HUDEP-2 (cell line): Measurements from ENCODE around the gene HSD17B4.
"Not testable (repeated sequence)": the region's sequence is repeated elsewhere in the genome, so short reads cannot be mapped to it uniquely, and the experiment has no call there.

Experiments
- DNase-seq, 76 experiments: peaks; one replicate each; lab custom pipeline; 2025; ENCODE audit not compliant: unreplicated experiment in 76 of 76; lab: John Stamatoyannopoulos, UW

HSD17B4 gene

GRCh38 chr5:119428574-119428973 lies 23.7 kb upstream of the HSD17B4 start:
- peak in 2 of 76 experiments; percentile 5 to 42 for DNase-seq

GRCh38 chr5:119432674-119433237 lies 19.5 kb upstream of the HSD17B4 start:
- DNase-seq = not testable (repeated sequence)

DNA sequence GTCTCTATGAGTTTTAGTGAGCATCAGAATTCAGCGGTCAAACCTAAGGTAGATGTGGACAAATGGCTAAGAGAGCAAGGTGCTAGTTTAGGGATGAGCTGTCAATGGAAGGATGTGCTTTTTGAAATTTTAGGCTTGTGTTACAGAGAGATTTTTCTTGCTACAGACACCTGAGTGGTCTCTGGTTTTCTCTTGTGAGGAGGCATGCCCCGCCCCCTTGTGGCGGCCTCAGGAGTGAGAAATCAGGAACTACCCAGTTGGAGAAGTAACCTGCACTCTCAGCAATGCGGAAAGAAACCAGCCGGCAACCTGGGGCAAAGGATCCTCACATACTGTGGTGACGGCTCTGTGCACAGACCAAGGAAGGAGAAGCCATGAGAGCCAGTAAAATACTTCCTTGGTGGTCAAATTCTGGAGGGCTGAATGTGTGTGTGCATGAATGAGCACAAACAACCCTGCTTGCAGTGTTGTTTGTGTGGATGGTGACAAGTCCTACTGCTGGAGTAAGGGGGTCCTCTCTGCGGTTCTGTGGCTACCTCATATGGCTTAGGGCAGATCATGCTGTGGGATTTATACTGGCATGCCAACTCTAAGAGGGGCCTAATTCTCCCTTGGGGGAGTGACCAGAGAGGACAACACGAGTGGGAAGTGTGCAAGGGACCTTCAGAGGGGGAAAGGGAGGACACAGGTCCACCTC lies 16.7 kb upstream of the HSD17B4 start:
- DNase-seq = peak in 50 of 76 experiments; percentile 1 to 57 (median 24)

GRCh38 chr5:119437785-119438586 lies 14.3 kb upstream of the HSD17B4 start:
- DNase-seq = peak in 1 of 76 experiments; percentile 34

GRCh38 chr5:119438587-119438917 lies 13.7 kb upstream of the HSD17B4 start:
- peak in 2 of 76 experiments; percentile 26 to 34 for DNase-seq

DNA sequence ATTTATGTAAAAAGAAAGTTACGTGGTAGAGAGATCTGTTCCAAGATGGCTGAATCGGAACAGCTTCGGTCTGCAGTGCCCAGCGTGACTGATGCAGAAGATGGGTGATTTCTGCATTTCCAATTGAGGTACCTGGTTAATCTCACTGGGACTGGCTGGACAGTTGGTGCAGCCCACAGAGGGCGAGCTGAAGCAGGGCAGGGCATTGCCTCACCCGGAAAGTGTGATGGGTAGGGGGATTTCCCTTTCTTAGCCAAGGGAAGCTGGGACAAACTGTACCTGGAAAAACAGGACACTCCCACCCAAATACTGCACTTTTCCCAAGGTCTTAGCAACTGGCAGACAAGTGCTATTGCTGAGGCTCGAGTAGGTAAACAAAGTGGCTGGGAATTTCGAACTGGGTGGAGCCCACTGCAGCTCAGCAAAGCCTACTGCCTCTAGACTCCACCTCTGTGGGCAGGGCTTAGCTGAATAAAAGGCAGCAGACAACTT lies 13.1 kb upstream of the HSD17B4 start:
- DNase-seq = no peak

- not testable (repeated sequence) for DNase-seq
Measured at GRCh38 chr5:119439632-119440031, 12.7 kb upstream of the HSD17B4 start.

- not testable (repeated sequence) for DNase-seq
Measured at GRCh38 chr5:119444643-119445042, 7.7 kb upstream of the HSD17B4 start.

DNA sequence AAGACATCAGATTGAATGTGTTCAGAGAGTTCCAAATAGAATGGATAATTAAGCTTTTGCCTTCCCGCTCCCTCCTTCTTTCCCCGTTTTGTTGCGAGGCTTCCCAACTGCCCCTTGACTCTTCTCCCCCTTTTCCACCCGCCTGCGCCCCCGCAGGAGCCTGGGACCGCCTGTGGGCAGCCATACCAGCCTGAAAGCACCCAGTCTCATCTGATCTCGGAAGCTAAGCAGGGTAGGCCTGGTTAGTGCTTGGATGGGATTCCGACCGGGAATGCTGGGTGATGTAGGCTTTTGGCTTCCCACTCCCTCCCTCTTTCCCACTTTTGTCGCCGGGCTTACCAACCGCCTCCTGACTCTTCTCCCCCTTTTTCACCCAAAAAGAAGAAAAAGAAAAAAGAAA lies 6.8 kb upstream of the HSD17B4 start:
- DNase-seq = no peak

DNA sequence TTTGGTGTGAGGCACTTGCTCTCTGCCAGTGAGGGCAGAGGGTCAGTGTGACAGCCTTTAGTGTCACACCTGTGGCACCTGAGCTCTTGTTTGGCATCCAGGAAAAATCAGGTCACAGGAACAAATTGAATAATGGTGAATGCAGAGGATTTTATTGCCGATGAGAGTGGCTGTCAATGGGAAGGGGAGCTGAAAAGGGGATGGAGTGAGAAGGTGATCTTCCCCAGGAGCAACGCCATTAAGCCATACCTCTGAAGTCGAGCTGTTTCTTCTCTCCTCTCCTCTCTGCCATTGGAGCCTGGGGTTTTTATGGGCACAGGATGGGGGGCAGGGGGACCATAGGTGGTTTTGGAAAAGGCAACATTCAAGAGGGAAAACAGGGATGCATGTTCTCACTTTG lies 2.4 kb upstream of the HSD17B4 start:
- DNase-seq = no peak

GRCh38 chr5:119450627-119451026 lies 1.7 kb upstream of the HSD17B4 start:
- DNase-seq = peak in 1 of 76 experiments; percentile 16

DNA sequence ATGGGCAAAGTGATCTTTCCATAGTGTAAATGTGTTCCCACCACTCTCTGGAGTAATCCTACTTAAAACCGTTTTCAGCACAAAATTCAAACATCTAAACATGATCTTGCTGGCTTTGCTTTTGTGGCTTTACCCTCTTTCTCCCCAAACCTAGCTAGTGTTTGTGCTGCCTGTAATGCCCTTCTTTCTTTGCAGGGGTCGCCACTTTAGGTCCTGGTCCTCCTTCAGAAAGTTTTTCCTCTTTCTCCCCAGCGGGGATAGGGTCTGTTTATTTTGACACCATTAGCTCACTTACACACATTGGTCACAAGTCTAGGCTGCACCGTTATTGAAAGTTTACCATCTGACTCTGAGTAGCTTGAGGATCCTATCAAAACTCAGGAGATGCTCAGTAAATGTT lies 736 bp upstream of the HSD17B4 start:
- no peak for DNase-seq

DNA sequence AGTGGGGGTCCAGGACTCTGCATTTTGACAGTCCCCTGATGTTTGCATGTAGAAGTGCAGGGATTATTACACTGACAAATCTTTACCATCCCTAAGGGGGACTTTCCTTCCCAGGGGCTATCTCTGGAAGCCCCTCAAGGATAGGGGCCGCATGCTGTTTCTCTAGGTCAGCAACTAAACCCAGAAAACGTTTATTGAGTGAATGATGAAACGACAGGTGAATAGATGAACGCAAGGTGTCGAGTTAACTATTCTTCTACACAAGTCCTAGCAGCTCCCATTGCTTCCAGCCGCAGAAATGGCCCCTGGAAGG lies 281 bp upstream of the HSD17B4 start:
- DNase-seq = no peak

DNA sequence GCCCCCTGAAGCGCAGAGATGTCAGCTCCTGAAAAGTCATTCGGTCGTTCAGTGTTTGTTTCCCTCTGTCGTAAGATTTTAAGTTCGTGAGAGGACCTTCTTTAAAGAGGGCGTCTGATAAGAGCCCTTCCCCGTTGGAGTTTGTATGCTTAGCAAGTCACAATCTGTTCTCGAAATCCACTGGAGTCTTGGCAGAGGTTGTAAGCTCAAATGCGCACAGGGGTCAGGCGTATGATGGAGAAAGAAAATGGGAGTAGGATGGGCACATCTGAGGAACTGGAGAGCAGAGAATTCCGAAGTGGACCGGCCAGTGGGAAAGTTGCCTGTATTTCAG lies 710 bp downstream of the HSD17B4 start:
- peak in 11 of 76 experiments; percentile 2 to 57 (median 31) for DNase-seq

DNA sequence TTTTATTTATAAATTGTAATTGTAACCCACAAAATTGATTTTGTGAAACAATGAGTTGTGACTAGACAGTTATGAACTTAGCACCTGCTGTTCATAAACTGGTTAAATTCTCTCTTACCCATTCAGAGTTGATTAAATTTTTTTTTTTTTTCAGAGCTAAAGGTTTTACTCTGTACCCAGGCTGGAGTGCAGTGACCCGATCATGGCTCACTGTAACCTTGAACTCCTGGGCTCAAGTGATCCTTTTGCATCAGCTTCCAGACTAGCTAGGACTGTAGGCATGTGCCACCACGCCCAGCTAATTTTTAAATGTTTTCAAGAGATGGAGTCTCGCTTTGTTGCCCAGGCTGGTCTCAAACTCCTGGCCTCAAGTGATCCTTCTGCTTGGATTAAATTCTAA lies 1.9 kb downstream of the HSD17B4 start:
- no peak for DNase-seq

GRCh38 chr5:119458911-119459632 lies 6.8 kb downstream of the HSD17B4 start:
- no peak for DNase-seq

DNA sequence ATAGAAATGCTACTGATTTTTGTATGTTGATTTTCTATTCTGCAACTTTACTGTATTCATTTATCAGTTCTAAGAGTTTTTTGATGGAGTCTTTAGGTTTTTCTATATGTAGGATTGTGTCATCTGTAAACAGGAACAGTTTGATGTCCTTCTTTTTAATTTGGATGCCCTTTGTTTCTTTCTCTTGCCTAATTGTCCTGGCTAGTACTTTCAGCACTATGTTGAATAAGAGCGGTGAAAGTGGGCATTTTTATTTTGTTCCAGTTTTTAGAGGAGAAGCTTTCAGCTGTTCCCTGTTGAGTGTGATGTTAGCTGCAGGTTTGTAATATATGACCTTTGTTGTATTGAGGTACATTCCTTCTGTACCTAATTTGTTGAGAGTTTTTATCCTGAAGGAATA lies 13.3 kb downstream of the HSD17B4 start:
- DNase-seq = no peak

- DNase-seq = no peak
Measured at GRCh38 chr5:119468286-119468685, 16.0 kb downstream of the HSD17B4 start.

DNA sequence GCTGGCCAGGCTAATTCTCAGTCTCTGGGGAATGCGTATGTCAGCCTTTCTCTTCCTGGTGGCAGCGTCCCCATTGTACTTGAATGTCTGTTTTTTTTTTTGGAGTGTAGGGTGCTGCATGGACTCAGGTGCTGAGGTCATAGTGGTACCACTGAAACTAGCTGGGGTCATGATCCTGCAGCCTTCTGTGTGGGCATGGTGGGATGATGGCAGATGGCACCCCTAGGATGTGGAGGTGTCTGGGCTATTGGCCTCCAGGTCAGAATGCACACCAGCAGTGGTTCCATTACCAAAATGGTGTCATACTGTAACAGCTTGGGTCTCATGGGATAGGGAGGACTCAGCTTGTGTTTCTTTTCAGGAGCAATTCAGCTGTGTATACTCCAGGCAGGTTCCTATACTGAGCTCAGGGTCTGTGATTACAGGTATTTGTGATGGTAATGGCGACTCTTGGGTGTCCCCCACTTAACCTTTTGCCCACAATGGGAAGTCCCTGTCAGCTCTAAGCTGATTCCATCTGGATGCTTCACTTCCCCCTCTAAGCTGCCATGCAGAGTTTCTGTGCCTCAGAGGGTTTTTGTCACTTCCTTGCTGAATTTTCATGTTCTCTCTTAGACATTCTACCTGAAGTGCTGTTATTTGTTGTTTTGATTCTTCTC lies 17.9 kb downstream of the HSD17B4 start:
- DNase-seq = no peak

GRCh38 chr5:119470851-119471451 lies 18.7 kb downstream of the HSD17B4 start:
- peak in 10 of 76 experiments; percentile 0 to 16 (median 4) for DNase-seq
